Keratinocyte (primary cell): ENCODE measurements around the gene ROPN1. TPM values are rescaled to one million over a fixed set of nuclear protein-coding genes. Genes with fewer than 3 reads are reported as not detected.
A peak's percentile ranks its signal among the peaks of the same experiment; 100 is the strongest.
"Not testable (repeated sequence)": the region's sequence is repeated elsewhere in the genome, so short reads cannot be mapped to it uniquely, and the experiment has no call there.

ENCODE experiments used
- DNase-seq: peaks from one replicate; pipeline ENCODE4 v3.0.0-alpha.2; 2011; ENCODE audit warnings: low read depth, missing footprints, low spot score
- FAIRE-seq: peaks from 2 replicates; lab custom pipeline; 2011; peaks lifted over from hg19 to GRCh38; lab: Jason Lieb, UNC
- H2AFZ ChIP-seq: 2 replicates; pipeline ENCODE4 v1.6.0; 2012; ENCODE audit warnings: low read length, control low read depth, inconsistent platforms; ENCODE audit not compliant: control insufficient read depth
- H3K27ac ChIP-seq: 2 replicates; pipeline ENCODE4 v1.5.1; 2011; ENCODE audit warnings: low read length; ENCODE audit not compliant: control insufficient read depth, insufficient read depth
- H3K27me3 ChIP-seq: 3 replicates; pipeline ENCODE4 v1.6.0; 2011; ENCODE audit warnings: low read length; ENCODE audit not compliant: control insufficient read depth, insufficient read depth; ENCODE audit errors: extremely low read depth
- H3K36me3 ChIP-seq, 2 experiments: 2 replicates in 1 of 2; 3 replicates in 1 of 2; pipeline ENCODE4 v1.5.1; 2011; ENCODE audit warnings: low read length in 2 of 2, mild to moderate bottlenecking in 1 of 2; ENCODE audit not compliant: control insufficient read depth in 2 of 2, insufficient read depth in 2 of 2; ENCODE audit errors: extremely low read depth in 1 of 2
- H3K4me1 ChIP-seq: 3 replicates; pipeline ENCODE4 v1.5.1; 2011; ENCODE audit warnings: low read length; ENCODE audit not compliant: control insufficient read depth, insufficient read depth; ENCODE audit errors: extremely low read depth
- H3K4me2 ChIP-seq: 3 replicates; pipeline ENCODE4 v1.6.0; 2011; ENCODE audit warnings: low read depth, low read length; ENCODE audit not compliant: control insufficient read depth, insufficient read depth; ENCODE audit errors: extremely low read depth
- H3K4me3 ChIP-seq, 3 experiments: fragments of 200-600 bp in 1 of 3; sonication (generic) in 1 of 3; 2 replicates in 2 of 3; 3 replicates in 1 of 3; pipeline ENCODE4 v1.5.1; 2011 to 2016; ENCODE audit warnings: low read length in 3 of 3, mild to moderate bottlenecking in 3 of 3, control low read depth in 2 of 3, inconsistent platforms in 1 of 3, low read depth in 1 of 3, mixed read lengths in 1 of 3, mixed run types in 1 of 3, moderate library complexity in 1 of 3; ENCODE audit not compliant: control insufficient read depth in 2 of 3, insufficient read depth in 2 of 3; ENCODE audit errors: extremely low read depth in 1 of 3
- H3K79me2 ChIP-seq: 2 replicates; pipeline ENCODE4 v1.6.0; 2012; ENCODE audit warnings: low read length; ENCODE audit not compliant: control insufficient read depth, insufficient read depth
- H3K9ac ChIP-seq: 3 replicates; pipeline ENCODE4 v1.6.0; 2011; ENCODE audit warnings: low read length; ENCODE audit not compliant: control insufficient read depth, insufficient read depth; ENCODE audit errors: extremely low read depth
- H3K9me1 ChIP-seq: 3 replicates; pipeline ENCODE4 v1.6.0; 2011; ENCODE audit warnings: low read length; ENCODE audit not compliant: control insufficient read depth, insufficient read depth; ENCODE audit errors: extremely low read depth
- H3K9me3 ChIP-seq: 2 replicates; pipeline ENCODE4 v1.5.1; 2012; ENCODE audit warnings: low read depth, low read length; ENCODE audit not compliant: control insufficient read depth
- H4K20me1 ChIP-seq: 3 replicates; pipeline ENCODE4 v1.6.0; 2011; ENCODE audit warnings: low read length; ENCODE audit not compliant: control insufficient read depth, insufficient read depth; ENCODE audit errors: extremely low read depth
- CTCF ChIP-seq, 3 experiments: IDR thresholded peaks in 1 of 3; conservative IDR thresholded peaks in 1 of 3; optimal IDR thresholded peaks in 1 of 3; 2 replicates in 2 of 3; 3 replicates in 1 of 3; pipeline versions ENCODE3 to v1.5.1; 2011; ENCODE audit warnings: low read length in 3 of 3, mild to moderate bottlenecking in 3 of 3, moderate library complexity in 2 of 3, control low read depth in 1 of 3, inconsistent platforms in 1 of 3; ENCODE audit not compliant: insufficient read depth in 2 of 3; ENCODE audit errors: extremely low read depth in 1 of 3
- EZH2 ChIP-seq: IDR thresholded peaks from one replicate; pipeline ENCODE4 v1.6.1; 2012; ENCODE audit warnings: inconsistent platforms, mild to moderate bottlenecking, low read length, moderate library complexity
- dilution Hi-C: fragments of 300-500 bp; cut with MboI; formaldehyde crosslinking; loops from one replicate; pipeline ENCODE4 v1.7.0; 2020; ENCODE audit warnings: low sequenced_read_pairs; ENCODE audit not compliant: extremely low pct_ligation_motif_present
- polyA plus RNA-seq, 5 experiments: library from polyadenylated mRNA; depleted of rRNA in 3 of 5; stranded (reverse) in 3 of 5; stranded (forward) in 1 of 5; unstranded in 1 of 5; fragments of >200 nt; gene quantifications; 1 replicate in 1 of 5; 2 replicates in 3 of 5; 3 replicates in 1 of 5; pipeline versions ENCODE4 v1.2.1 to v1.2.3, GENCODE V29; 2011 to 2012; ENCODE audit warnings: missing spikeins in 2 of 5, low read depth in 1 of 5, low replicate concordance in 1 of 5

Gene ROPN1
- polyA plus RNA-seq, 1 donor (not counting 4 experiments of a cell fraction or from before 2014, with no cell fraction given) = 0.62 TPM

- Histone ChIP-seq H3K9me1 (no peaks in the 10 kb centered on the region), H3K27me3 (peaks cover 14% of the 10 kb centered on the region), H3K79me2 (no peaks in the 10 kb centered on the region), H3K9ac (no peak overlapping the region), H2AFZ (no peak overlapping the region), H3K36me3 (no peaks in the 10 kb centered on the region), H4K20me1 (no peaks in the 10 kb centered on the region), H3K9me3 (no peaks in the 10 kb centered on the region), H3K4me1 (no peaks in the 10 kb centered on the region), H3K4me3 (no peak overlapping the region), H3K27ac (no peak overlapping the region), H3K4me2 (no peak overlapping the region)
- DNase-seq (no peak), FAIRE-seq (no peak)
- dilution Hi-C loops = no loop called here
- TF ChIP-seq CTCF (optimal IDR thresholded peaks at IDR 0.05 in 1 of 3, IDR thresholded peaks at IDR 0.05 in 1 of 3, conservative IDR thresholded peaks at IDR 0.05 in 1 of 3; ENCODE audit: extremely low read depth in 1 of 3, insufficient read depth in 2 of 3, low read length in 3 of 3) (no peak), EZH2 (no peak)
Observed at GRCh38 chr3:123971406-123971805, 20.5 kb downstream of the ROPN1 start.

- FAIRE-seq, H3K4me3 ChIP-seq, H2AFZ ChIP-seq, H3K4me1 ChIP-seq, H3K36me3 ChIP-seq, H4K20me1 ChIP-seq, dilution Hi-C loops, H3K9me3 ChIP-seq, H3K4me2 ChIP-seq, H3K79me2 ChIP-seq, H3K9ac ChIP-seq, H3K27ac ChIP-seq, H3K9me1 ChIP-seq, DNase-seq: not testable (repeated sequence)
- peaks cover 14% of the 10 kb centered on the region for H3K27me3 ChIP-seq
Observed at GRCh38 chr3:123967260-123967659, 24.7 kb downstream of the ROPN1 start.

DNA sequence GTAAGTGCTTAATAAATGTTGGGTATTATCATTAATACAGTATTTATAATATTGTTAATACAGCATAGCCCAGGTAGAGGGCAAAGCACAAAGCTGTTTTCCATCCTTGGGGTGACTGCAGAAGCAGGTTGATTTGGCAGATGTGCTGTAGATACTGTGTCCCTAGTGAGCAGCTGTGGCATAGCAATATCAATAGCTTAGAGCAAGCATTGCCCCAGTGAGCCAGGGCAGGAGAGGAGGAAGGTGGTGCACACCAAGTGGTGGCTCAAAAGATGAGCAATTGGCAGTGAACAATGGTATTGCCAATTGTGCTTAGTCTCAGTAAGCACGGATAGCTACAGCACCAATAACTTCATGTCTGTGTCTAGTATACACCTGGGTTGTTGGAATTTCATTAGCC is 25.1 kb downstream of the ROPN1 start:
- H3K36me3 ChIP-seq, H2AFZ ChIP-seq, H3K4me3 ChIP-seq, H3K79me2 ChIP-seq, DNase-seq, H3K27ac ChIP-seq, H3K9ac ChIP-seq, H3K9me3 ChIP-seq, dilution Hi-C loops, H3K9me1 ChIP-seq, H4K20me1 ChIP-seq, H3K4me2 ChIP-seq, H3K4me1 ChIP-seq: not testable (repeated sequence)
- peaks cover 14% of the 10 kb centered on the region for H3K27me3 ChIP-seq
- FAIRE-seq = peak; percentile 13

- H3K27ac ChIP-seq, dilution Hi-C loops, H3K9me1 ChIP-seq, H3K36me3 ChIP-seq, DNase-seq, H3K9ac ChIP-seq, H3K79me2 ChIP-seq, H4K20me1 ChIP-seq, H3K4me3 ChIP-seq, H3K4me1 ChIP-seq, H3K9me3 ChIP-seq, H2AFZ ChIP-seq, H3K4me2 ChIP-seq, H3K27me3 ChIP-seq: not testable (repeated sequence)
- FAIRE-seq = peak; percentile 60
Observed at GRCh38 chr3:123964793-123965192, 27.1 kb downstream of the ROPN1 start.
